ENCODE data around the gene PIGA.

DNA sequence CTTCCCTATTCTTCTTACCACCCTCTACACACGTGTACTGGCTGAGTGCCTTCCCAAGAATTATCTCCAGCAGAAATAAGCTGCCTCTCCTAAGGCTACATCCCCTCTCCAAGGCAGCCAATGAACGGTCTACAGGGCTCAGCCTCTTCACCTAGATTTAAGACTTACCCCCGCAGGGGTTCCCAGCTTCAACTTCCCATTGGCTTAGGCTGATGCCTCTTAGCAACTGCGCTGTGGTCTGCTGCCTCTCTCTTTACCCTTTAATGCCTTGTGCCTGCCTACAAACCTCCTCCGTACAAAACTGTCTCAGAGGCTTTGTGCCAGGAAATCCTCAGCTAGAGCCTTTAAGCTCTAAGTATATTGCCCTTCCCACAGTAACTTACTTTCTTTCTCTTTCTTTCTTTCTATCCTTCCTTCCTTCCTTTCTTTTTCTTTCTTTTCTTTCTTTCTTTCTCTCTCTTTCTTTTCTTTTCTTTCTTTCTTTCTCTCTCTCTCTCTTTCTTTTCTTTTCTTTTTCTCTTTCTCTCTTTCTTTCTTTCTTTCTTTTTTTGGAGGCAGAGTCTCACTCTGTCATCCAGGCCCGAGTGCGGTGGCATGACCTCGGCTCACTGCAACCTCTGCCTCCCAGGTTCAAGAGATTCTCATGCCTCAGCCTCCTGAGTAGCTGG lies 15.1 kb upstream of the PIGA start:
- no peak for TF ChIP-seq POLR2AphosphoS5 (IDR thresholded peaks at IDR 0.05; ENCODE audit: low read depth, low read length)
- TF ChIP-seq POLR2A (IDR thresholded peaks at IDR 0.05; ENCODE audit: low read depth, low read length) = no peak
- TF ChIP-seq TAF1 (IDR thresholded peaks at IDR 0.05; ENCODE audit: borderline replicate concordance, low read depth, low read length) = no peak

All from GM12892 (cell line).